HepG2 (cell line): ENCODE measurements around the gene CXCL10.

ENCODE experiments used
- AGO2 ChIP-seq: fragments of 200-400 bp; formaldehyde crosslinking; optimal IDR thresholded peaks from 2 replicates; pipeline ENCODE3; 2017; ENCODE audit warnings: mild to moderate bottlenecking, low read depth, low read length, moderate library complexity
- CEBPB ChIP-seq: IDR thresholded peaks from 2 replicates; pipeline ENCODE4 v1.6.1; 2011; ENCODE audit warnings: low read depth, low read length, improper control_type of control experiment, borderline replicate concordance
- EP300 ChIP-seq, 3 experiments: sonication (generic) in 1 of 3; formaldehyde crosslinking in 1 of 3; IDR thresholded peaks; 2 replicates each; pipeline versions ENCODE4 v1.5.1 to v1.6.1; 2011 to 2020; ENCODE audit warnings: low read depth in 2 of 3, low read length in 2 of 3, borderline replicate concordance in 1 of 3, improper control_type of control experiment in 1 of 3, mild to moderate bottlenecking in 1 of 3, missing genetic modification reagents in 1 of 3, moderate library complexity in 1 of 3
- KLF12 ChIP-seq: sonication (generic); formaldehyde crosslinking; IDR thresholded peaks from 2 replicates; pipeline ENCODE4 v1.4.0; 2020; ENCODE audit warnings: missing genetic modification reagents, borderline replicate concordance
- PHF8 ChIP-seq: sonication (generic); formaldehyde crosslinking; IDR thresholded peaks from 2 replicates; pipeline ENCODE4 v1.5.0; 2020; ENCODE audit warnings: missing genetic modification reagents
- POLR2AphosphoS5 ChIP-seq: IDR thresholded peaks from 2 replicates; pipeline ENCODE4 v1.6.1; 2012; ENCODE audit warnings: low read depth, low read length
- RAD21 ChIP-seq: fragments of 450-650 bp; formaldehyde crosslinking; IDR thresholded peaks from 2 replicates; pipeline ENCODE4 v1.5.0; 2020; ENCODE audit warnings: mild to moderate bottlenecking
- TCF12 ChIP-seq, 2 experiments: fragments of 450-650 bp in 1 of 2; sonication (generic) in 1 of 2; formaldehyde crosslinking in 1 of 2; IDR thresholded peaks; 2 replicates each; pipeline versions ENCODE4 v1.6.1 to v1.8.0; 2017 to 2022; ENCODE audit warnings: antibody characterized with exemption in 1 of 2, mild to moderate bottlenecking in 1 of 2, missing genetic modification reagents in 1 of 2, moderate library complexity in 1 of 2
- ZBTB43 ChIP-seq: sonication (generic); formaldehyde crosslinking; conservative IDR thresholded peaks from 2 replicates; pipeline ENCODE4 v1.4.0; 2020; ENCODE audit warnings: missing genetic modification reagents
- ZIK1 ChIP-seq: sonication (generic); formaldehyde crosslinking; IDR thresholded peaks from 2 replicates; pipeline ENCODE4 v1.5.0; 2020; ENCODE audit warnings: mild to moderate bottlenecking, low read depth, missing genetic modification reagents, borderline replicate concordance
- TF ChIP-seq, protein P1 (sequence below): sonication (generic); formaldehyde crosslinking; IDR thresholded peaks from 2 replicates; pipeline ENCODE4 v1.5.0; 2020; ENCODE audit warnings: mild to moderate bottlenecking, missing genetic modification reagents, moderate library complexity
- TF ChIP-seq, protein P2 (sequence below): sonication (generic); formaldehyde crosslinking; IDR thresholded peaks from 2 replicates; pipeline ENCODE4 v1.4.0; 2020; ENCODE audit warnings: missing genetic modification reagents, mild to moderate bottlenecking, borderline replicate concordance

DNA sequence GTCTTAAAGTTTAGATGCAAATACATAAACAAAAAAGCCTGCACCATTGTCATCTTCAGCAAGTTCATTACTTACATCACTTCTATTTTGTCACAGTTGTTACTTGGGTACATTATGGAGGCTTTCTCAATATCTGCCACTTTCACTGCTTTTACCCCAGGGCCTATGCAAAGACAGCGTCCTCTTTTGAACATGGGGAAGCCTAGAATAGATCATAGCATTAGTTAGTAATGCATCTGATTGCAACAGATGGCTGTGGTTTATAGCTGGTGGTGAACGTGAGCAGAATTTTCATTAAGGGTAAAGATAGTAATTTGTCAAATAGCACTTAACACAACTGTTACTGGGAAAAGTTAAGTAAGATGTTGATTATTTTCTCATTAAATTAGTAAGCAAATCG is 11.8 kb upstream of the CXCL10 start:
- TF ChIP-seq CEBPB (no peak), EP300 (IDR thresholded peaks at IDR 0.05; ENCODE audit: low read depth in 2 of 2, low read length in 2 of 2) (no peak), EP300 (CRISPR knock-in tag; IDR thresholded peaks at IDR 0.05; ENCODE audit: borderline replicate concordance) (no peak), ZBTB43 (CRISPR knock-in tag) (no peak), PHF8 (CRISPR knock-in tag) (no peak), POLR2AphosphoS5 (no peak), AGO2 (no peak), ZIK1 (no peak), RAD21 (CRISPR knock-in tag) (no peak), KLF12 (CRISPR knock-in tag) (no peak), TCF12 (IDR thresholded peaks at IDR 0.05) (no peak), TCF12 (CRISPR knock-in tag; IDR thresholded peaks at IDR 0.05) (no peak)
- TF ChIP-seq, protein P1, sequence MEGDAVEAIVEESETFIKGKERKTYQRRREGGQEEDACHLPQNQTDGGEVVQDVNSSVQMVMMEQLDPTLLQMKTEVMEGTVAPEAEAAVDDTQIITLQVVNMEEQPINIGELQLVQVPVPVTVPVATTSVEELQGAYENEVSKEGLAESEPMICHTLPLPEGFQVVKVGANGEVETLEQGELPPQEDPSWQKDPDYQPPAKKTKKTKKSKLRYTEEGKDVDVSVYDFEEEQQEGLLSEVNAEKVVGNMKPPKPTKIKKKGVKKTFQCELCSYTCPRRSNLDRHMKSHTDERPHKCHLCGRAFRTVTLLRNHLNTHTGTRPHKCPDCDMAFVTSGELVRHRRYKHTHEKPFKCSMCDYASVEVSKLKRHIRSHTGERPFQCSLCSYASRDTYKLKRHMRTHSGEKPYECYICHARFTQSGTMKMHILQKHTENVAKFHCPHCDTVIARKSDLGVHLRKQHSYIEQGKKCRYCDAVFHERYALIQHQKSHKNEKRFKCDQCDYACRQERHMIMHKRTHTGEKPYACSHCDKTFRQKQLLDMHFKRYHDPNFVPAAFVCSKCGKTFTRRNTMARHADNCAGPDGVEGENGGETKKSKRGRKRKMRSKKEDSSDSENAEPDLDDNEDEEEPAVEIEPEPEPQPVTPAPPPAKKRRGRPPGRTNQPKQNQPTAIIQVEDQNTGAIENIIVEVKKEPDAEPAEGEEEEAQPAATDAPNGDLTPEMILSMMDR, result no peak
- TF ChIP-seq, protein P2, sequence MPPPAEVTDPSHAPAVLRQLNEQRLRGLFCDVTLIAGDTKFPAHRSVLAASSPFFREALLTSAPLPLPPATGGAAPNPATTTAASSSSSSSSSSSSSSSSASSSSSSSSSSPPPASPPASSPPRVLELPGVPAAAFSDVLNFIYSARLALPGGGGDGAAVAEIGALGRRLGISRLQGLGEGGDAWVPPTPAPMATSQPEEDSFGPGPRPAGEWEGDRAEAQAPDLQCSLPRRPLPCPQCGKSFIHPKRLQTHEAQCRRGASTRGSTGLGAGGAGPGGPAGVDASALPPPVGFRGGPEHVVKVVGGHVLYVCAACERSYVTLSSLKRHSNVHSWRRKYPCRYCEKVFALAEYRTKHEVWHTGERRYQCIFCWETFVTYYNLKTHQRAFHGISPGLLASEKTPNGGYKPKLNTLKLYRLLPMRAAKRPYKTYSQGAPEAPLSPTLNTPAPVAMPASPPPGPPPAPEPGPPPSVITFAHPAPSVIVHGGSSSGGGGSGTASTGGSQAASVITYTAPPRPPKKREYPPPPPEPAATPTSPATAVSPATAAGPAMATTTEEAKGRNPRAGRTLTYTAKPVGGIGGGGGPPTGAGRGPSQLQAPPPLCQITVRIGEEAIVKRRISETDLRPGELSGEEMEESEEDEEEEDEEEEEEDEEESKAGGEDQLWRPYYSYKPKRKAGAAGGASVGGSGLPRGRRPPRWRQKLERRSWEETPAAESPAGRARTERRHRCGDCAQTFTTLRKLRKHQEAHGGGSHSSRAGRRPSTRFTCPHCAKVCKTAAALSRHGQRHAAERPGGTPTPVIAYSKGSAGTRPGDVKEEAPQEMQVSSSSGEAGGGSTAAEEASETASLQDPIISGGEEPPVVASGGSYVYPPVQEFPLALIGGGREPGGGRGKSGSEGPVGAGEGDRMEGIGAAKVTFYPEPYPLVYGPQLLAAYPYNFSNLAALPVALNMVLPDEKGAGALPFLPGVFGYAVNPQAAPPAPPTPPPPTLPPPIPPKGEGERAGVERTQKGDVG, result no peak
